T-helper 1 cell treated with Interleukin-12 subunit alpha and Interleukin-12 subunit beta and Interleukin-4 antibody, amounts not matched to agents 30 ng/mL and 1 ng/mL, for 36 hours (primary cell): ENCODE data around the gene RIMBP3C. TPM values are rescaled to one million over a fixed set of nuclear protein-coding genes. Genes with fewer than 3 reads are reported as not detected.
"Not testable (repeated sequence)": the region's sequence is repeated elsewhere in the genome, so short reads cannot be mapped to it uniquely, and the experiment has no call there.

Experiments used
- intact Hi-C: fragments of 100-400 bp; cut with micrococcal nuclease; formaldehyde crosslinking; loops from one replicate; pipeline ENCODE4 v1.15.1; 2024
- total RNA-seq: library from RNA; stranded (reverse); gene quantifications from 2 replicates; pipeline ENCODE4 v1.2.3, GENCODE V29; 2022

The RIMBP3C gene
- total RNA-seq, 1 donor from 2014 or later, result 0.47 TPM

- intact Hi-C loops, result no loop called here
These were observed 28.2 kb upstream of the RIMBP3C start for GRCh38 chr22:21579474-21579851.

- intact Hi-C loops, result loop anchor here (5.0 kb wide), 1 partner anchor 38 kb away; no protein-coding TSS in a partner anchor
These were observed 22.7 kb upstream of the RIMBP3C start for GRCh38 chr22:21573750-21574494.

GRCh38 chr22:21573293-21573734, 22.1 kb upstream of the RIMBP3C start:
- intact Hi-C loops, result loop anchor here (5.0 kb wide), 1 partner anchor 39 kb away; no protein-coding TSS in a partner anchor

DNA sequence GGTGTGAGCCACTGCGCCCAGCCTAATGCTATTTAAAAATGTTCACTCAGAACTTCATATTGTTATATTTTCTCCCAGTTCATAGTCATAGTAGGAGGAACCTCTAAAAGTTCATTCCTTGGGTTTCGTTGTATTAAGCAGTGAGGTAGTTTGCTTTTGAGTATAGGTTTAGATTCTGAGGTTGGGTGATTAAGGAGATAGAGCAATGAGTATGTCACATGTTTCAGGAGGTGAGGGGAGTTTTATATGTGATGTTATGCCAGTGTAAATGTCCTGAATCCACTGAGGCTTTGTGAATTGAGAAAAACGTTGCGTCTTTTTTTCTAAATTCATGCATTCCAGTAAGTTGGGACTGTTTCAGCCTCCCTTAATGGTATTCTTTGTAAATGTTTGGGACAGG, 20.4 kb upstream of the RIMBP3C start:
- intact Hi-C loops, result loop anchor here (1.0 to 5.0 kb wide), 4 partner anchors 15 to 71 kb away; partner anchors contain the start of genes SDF2L1 and YDJC

DNA sequence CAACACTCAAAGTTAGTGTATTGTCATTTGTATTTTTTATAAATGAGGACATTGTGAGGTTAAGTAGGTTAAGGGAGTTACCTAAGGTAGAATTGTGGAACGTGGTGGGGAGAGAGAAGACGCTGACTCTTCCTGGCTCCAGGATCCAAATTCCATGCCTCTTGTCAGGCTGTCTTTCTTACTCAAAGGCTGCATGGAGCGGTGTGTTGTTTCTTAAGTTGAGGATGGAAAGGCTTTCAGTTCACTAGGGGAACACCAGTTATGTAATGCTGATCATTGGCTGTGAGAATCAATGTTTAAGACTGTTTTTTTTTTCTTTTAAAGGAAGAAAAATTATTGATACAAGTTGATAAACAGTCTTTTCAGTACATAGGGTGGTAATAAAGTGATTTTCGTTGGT, 19.1 kb upstream of the RIMBP3C start:
- intact Hi-C loops, result loop anchor here (2.0 to 5.0 kb wide), 3 partner anchors 16 to 72 kb away; partner anchors contain the start of gene SDF2L1

DNA sequence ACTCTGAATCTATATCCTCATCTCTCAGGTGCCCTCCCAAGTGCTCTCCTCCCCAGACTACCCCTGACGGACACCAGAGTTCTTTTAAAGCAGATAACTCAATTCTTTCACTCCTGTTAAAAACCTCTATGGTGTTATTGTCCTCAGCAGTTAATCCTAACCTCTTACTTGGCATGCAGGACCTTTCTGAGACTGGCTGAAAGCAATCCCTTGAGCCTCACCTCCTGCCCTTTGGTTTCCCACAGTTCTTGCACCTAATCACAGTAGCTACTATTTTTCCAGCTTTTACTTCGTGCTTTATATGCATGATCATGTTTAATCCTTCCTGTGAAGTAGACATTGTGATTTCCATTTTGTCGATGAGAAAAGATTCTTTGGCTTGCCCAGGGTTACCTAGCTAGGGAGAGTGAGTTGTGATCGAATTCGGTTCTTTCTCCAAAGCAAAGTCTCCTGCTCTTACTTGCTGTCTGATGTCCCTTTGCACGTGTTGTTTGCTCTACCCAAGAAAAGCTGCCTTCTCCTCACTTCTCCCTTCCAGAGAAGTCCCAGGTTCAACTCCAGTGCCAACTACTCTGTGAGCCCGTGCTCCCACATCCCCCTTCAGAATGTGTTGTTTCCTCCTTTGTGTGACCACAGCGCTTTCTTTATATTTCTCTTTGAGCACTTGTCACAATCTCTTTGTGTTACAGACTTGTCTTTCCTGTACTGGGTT, 18.4 kb upstream of the RIMBP3C start:
- intact Hi-C loops, result loop anchor here (2.0 to 5.0 kb wide), 3 partner anchors 17 to 73 kb away; partner anchors contain the start of gene SDF2L1

DNA sequence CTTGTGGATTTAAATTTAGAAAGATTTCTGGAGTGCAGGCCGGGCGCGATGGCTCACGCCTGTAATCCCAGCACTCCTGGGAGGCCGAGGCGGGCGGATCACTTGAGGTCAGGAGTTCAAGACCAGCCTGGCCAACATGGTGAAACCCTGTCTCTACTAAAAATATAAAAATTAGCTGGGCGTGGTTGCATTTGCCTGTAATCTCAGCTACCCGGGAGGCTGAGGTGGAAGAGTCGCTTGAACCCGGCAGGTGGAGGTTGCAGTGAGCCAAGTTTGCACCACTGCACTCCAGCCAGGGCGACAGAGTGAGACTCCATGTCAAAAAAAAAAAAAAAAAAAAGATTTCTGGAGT, 17.8 kb upstream of the RIMBP3C start:
- intact Hi-C loops, result not testable (repeated sequence)

GRCh38 chr22:21568347-21569075, 17.2 kb upstream of the RIMBP3C start:
- intact Hi-C loops, result no loop called here

GRCh38 chr22:21567456-21568346, 16.4 kb upstream of the RIMBP3C start, which contains the start of gene UBE2L3:
UBE2L3 (plus strand) TSS chr22:21567714; CDS start chr22:21567745, 31 bp downstream.
- intact Hi-C loops, result loop anchor here (1.0 kb wide), 1 partner anchor 62 kb away; no protein-coding TSS in a partner anchor

DNA sequence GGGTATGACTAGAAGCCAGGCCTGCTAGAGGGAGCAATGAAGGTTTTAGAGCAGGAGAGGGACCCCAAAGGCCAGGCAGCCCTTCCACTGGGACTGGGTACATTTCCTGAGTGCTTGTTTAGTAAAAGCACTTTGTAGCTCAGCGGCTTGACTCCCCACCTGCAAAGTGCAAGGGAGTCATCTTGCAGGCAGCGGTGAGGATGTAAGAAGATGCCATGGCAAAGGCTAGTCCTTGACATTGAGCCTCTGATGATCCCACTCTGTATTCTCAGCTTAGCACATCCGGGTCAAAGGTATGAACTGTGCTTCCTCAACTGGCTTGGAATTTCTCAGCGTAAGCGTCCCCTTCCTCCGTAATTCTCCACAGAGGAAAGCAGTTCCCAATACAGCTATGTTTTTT, 13.2 kb upstream of the RIMBP3C start:
- intact Hi-C loops, result no loop called here

DNA sequence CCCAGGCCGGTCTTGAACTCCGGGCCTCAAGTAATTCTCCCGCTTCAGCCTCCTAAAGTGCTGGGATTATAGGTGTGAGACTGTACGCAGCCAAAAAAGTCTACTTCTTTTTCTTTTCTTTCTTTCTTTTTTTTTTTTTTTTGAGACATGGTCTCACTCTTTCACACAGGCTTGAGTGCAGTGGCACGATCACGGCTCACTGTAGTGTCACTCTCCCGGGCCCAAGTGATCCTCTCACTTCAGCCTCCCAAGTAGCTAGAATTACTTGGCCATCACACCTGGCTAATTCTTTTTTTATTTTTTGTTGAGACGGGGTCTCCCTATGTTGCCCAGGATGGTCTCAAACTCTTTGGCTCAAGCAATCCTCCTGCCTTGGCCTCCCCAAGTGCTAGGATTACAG, 12.7 kb upstream of the RIMBP3C start:
- intact Hi-C loops, result no loop called here

GRCh38 chr22:21560657-21561056, 9.4 kb upstream of the RIMBP3C start:
- intact Hi-C loops, result not testable (repeated sequence)

DNA sequence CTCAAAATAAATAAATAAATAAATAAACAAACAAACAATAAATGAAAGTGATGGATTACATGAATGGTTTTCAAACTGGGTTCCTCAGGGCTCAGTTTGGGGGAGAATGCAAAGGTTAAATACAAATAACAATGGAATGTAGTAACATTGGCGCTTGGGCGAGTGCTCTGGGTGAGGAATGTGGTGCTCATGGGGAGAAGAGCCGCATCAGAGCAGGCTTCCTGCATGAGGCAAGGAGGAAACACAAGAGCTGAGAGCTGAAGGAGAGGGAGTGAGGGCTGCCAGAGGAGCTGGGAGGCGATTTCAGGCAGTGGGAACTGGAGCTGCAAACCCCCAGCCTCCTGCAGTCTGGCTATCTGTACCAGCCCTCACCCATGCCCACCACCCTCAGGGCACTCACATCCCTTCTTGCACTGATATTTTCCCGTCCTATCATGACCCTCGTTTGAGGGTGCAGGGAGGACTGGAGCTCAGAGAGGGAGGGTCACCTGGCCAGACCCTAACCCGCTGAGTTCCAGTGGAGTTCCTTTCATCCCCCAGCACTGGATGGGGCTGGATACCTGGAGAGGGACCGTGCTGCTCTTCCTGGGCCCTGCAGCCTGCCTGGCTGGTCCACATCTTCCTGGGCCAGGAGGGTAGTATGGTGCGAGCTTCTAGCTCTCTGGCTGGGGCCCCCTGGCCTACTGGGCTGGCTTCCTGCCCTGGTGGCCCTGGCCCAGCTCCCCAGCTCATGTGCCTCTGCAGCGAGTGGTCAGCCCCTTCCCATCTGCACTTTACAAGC, 8.3 kb upstream of the RIMBP3C start:
- intact Hi-C loops, result not testable (repeated sequence)

DNA sequence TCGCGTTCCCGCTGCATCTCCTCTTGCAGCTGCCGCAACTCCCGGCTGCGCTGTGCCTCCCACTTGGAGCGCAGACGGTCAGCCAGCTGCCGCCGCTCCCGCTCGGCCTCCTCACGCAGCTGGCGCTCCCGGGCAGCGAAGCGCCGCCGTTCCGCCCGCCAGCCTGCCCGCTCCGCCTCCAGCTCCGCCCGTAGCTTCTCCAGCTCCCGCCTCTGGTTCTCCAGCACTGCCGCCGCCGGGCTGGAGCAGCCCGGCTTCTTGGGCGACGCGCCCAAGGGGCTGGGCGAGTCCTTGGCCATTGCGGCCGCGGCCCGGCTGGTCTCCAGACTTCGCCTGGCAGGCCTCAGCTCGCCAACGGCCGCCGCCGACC, 598 bp downstream of the RIMBP3C start:
- intact Hi-C loops, result not testable (repeated sequence)

GRCh38 chr22:21550008-21550677, 1.1 kb downstream of the RIMBP3C start:
- intact Hi-C loops, result not testable (repeated sequence)

DNA sequence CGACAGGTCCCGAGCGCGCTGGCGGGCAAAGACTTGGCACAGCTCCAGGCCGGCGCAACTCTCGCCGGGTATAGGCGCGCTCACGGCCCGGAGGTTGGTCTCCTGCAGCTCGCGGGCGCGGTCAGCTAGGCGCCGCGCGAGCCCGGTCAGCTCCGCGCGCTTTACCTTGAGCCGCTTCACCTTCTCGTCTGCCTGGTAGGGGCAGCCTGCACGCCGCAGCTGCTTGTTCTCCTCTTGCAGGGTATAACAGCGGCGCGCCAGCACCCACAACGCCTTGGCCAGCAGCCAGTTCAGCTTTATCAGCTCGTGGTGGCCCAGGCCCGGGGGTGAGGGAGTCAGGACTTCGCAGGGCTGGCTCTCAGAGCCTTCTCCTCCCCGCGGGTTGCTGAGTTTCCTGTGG, 1.7 kb downstream of the RIMBP3C start:
- intact Hi-C loops, result not testable (repeated sequence)

GRCh38 chr22:21544432-21545322, 6.6 kb downstream of the RIMBP3C start:
- intact Hi-C loops, result not testable (repeated sequence)

DNA sequence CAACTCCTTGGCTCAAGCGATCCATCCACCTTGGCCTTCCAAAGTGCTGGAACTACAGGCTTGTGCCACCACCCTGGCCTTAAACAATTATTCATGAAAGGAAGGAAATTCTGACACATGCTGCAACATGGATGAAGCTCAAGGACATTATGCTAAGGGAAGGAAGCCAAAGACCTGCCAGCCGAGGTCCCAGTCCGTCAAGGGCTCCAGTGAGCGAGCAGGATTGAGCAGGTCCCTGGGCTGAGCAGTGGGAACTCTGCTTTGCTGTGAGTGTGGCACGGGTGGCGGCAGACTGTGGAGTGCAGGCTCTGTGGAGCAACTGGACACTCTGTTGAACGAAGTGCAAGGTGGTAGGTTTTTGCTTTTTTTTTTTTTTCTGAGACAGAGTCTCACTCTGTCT, 11.4 kb downstream of the RIMBP3C start:
- intact Hi-C loops, result not testable (repeated sequence)
